MG63 (cell line): ENCODE data around the gene POU4F1. TPM values are rescaled to one million over a fixed set of nuclear protein-coding genes. Genes with fewer than 3 reads are reported as not detected.
"Not testable (repeated sequence)": the region's sequence is repeated elsewhere in the genome, so short reads cannot be mapped to it uniquely, and the experiment has no call there.

Experiments used
- DNase-seq: peaks from one replicate; pipeline ENCODE4 v3.0.0-alpha.2; 2020
- H3K27me3 ChIP-seq: fragments of 250-450 bp; sonication (Bioruptor Pico); 2 replicates; pipeline ENCODE4 v1.5.1; 2020; ENCODE audit warnings: mild to moderate bottlenecking, moderate library complexity
- H3K36me3 ChIP-seq: fragments of 250-450 bp; sonication (Bioruptor Pico); 2 replicates; pipeline ENCODE4 v1.5.1; 2020; ENCODE audit warnings: mild to moderate bottlenecking, moderate library complexity
- H3K4me3 ChIP-seq: fragments of 250-450 bp; sonication (Bioruptor Pico); 2 replicates; pipeline ENCODE4 v1.5.1; 2020; ENCODE audit warnings: mild to moderate bottlenecking, moderate library complexity
- H3K9me3 ChIP-seq: fragments of 250-450 bp; sonication (Bioruptor Pico); 2 replicates; pipeline ENCODE4 v1.5.1; 2020; ENCODE audit warnings: mild to moderate bottlenecking, moderate library complexity
- total RNA-seq: library from RNA; depleted of rRNA; stranded (reverse); fragments of >200 nt; shearing (Covaris generic); gene quantifications from 2 replicates; pipeline ENCODE4 v1.2.3, GENCODE V29; 2014; ENCODE audit warnings: low replicate concordance; rRNA removed

POU4F1 gene, protein sequence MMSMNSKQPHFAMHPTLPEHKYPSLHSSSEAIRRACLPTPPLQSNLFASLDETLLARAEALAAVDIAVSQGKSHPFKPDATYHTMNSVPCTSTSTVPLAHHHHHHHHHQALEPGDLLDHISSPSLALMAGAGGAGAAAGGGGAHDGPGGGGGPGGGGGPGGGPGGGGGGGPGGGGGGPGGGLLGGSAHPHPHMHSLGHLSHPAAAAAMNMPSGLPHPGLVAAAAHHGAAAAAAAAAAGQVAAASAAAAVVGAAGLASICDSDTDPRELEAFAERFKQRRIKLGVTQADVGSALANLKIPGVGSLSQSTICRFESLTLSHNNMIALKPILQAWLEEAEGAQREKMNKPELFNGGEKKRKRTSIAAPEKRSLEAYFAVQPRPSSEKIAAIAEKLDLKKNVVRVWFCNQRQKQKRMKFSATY
- not detected in 2 replicates for total RNA-seq

DNA sequence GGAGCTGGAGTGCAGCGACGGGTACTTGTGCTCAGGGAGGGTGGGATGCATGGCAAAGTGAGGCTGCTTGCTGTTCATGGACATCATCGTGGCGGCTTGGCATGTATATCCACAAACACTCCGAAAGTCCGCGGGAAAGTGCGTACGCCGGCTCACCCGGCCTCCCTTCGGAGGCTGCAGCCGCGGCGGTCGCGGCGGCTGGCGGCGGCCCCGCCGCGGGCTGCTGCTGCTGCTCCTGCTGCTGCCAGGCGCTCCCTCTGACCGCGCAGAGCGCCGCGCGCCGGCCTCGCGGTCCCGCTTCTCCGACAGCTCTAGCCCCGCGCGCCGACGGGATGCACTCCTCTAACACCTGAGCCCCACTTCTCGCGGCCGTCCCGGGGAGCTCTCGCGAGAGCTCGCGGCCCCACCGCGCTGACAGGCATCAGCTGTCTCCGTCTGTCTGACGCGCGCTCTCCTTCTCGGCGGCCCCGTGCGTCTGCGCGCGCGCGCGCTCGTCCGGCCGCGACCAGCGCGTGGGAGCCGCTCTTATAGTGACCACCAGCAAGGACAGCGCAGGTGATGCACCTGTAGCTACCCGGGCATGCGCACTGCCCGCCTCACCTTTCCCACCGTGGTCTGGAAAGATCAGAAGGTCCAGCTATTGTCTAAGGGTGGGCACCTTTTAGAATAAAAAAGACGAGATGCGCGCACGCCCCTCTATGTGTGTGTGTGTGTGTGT is at the start of gene POU4F1:
Gene POU4F1, minus strand, starts transcription at position 313 of the 718 bp plus-strand sequence. Its CDS starts 226 bp downstream, at position 87.
- Histone ChIP-seq H3K27me3 (peaks cover 86% of the 10 kb centered on the region), H3K4me3 (no peak within 1 kb of the TSS), H3K36me3 (no peaks in the 10 kb centered on the region), H3K9me3 (no peaks in the 10 kb centered on the region)
- DNase-seq, result peak; percentile 51

DNA sequence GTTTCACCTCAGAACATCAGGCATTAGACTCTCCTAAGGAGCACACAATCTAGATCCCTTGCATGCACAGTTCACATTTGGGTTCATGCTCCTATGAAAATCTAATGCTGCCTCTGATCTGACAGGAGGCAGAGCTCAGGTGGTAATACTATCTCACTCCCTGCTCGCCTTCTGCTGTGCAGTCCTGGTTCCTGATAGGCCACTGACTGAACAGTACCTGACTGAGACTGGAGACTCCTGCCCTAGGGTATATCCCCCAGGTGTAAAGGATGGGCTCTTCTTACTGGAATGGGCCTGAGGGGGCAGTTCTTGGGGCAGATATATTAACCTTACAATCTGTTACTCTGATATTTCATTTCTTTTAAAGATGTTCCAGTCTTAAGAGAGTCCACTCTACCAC is 49.3 kb upstream of the POU4F1 start:
- H3K4me3 ChIP-seq, result no peak overlapping the region
- H3K36me3 ChIP-seq, result no peaks in the 10 kb centered on the region
- no peak for DNase-seq

DNA sequence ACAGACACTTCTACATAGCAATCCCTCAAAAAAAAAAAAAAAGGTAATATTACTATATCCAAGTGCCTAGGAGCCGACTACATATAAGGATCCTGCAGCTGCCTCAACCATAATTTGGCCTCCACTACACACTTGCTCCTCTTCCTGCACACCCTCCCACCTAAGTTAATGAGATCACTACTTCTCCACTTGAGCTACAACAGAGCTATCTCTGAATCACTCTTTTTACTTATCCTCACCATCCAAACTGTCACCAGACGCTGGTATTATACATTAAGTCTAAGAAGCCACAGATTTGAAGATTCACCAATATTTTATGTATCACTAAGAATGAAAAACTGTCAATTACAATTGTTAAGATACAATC is 47.3 kb upstream of the POU4F1 start:
- H3K4me3 ChIP-seq, result no peak overlapping the region
- H3K27me3 ChIP-seq, result no peaks in the 10 kb centered on the region
- no peak for DNase-seq
- H3K9me3 ChIP-seq, result no peaks in the 10 kb centered on the region
- H3K36me3 ChIP-seq, result no peaks in the 10 kb centered on the region

More for the DNA sequence above, 49.3 kb upstream of the POU4F1 start:
- no peaks in the 10 kb centered on the region for H3K27me3 ChIP-seq
- H3K9me3 ChIP-seq, result no peaks in the 10 kb centered on the region

DNA sequence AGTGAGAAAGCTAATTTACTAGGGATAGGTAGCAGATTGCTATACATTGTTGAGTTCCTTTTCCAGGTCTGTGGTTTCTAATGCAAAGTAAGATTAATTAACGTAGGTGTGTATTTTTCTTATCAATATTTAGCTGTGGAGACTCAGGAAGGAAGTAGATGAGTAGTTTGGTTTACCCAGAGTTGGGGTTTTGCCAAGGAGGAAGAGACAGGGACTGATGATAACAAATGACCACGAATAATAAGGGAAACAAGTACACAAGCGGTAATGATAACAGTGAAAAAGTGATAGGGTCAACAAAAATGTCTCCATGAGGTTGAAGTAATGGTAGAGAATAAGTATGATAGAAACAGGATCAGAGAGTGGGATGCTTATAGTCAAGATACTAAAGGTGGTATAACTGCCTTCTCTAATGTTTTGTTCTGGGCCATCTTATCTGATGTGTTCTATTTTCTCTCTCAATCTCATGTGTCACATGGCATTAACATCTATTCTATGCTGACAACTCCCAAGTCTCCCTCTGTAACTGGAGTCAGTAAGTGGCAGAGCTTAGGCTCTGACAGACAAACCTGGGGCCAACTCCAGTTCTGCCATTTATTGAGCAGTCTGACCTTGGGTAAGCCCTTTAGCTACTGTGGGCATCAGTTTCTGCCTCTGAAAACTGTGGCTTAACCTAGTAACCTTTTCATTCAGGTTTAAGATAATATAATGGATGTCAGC is 46.8 kb upstream of the POU4F1 start:
- Histone ChIP-seq H3K4me3 (no peak overlapping the region), H3K36me3 (no peaks in the 10 kb centered on the region), H3K9me3 (no peaks in the 10 kb centered on the region), H3K27me3 (no peaks in the 10 kb centered on the region)
- DNase-seq, result no peak

DNA sequence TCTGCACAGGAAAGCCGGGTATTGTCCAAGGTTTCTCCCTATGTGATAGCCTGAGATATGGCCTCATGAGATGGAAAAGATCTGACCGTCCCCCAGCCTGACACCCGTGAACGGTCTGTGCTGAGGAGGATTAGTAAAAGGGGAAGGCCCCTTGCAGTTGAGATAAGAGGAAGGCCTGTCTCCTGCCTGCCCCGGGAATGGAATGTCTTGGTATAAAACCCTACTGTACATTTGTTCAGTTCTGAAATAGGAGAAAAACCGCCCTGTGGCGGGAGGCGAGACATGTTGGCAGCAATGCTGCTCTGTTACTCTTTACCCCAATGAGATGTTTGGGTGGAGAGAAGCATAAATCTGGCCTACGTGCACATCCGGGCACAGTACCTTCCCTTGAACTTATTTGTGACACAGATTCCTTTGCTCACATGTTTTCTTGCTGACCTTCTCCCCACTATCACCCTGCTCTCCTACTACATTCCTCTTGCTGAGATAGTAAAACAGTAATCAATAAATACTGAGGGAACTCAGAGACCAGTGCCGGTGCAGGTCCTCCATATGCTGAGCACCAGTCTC is 43.8 kb upstream of the POU4F1 start:
- H3K36me3 ChIP-seq, H3K27me3 ChIP-seq, H3K9me3 ChIP-seq, H3K4me3 ChIP-seq, DNase-seq: not testable (repeated sequence)

DNA sequence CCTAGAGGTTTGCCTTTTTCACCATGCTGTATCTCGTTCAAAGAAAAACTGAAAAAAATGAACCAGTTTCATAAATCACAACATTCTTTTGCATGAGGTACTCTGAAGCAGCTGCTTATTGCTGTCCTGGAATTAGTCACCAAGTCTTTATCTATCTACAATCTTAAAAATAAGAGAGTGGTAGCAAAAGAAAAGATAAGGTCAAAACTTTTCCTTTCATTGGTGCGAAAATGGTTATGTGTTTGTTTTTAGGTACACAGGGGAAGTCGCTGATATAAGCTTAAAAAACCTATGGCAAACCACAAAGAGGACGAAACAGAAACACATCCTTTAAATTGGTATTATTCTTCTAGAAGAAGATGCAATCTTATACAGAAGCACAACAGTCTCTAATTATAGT is 34.9 kb upstream of the POU4F1 start:
- H3K9me3 ChIP-seq, result no peaks in the 10 kb centered on the region
- no peaks in the 10 kb centered on the region for H3K27me3 ChIP-seq
- H3K36me3 ChIP-seq, result peaks cover 52% of the 10 kb centered on the region
- no peak for DNase-seq
- no peak overlapping the region for H3K4me3 ChIP-seq

DNA sequence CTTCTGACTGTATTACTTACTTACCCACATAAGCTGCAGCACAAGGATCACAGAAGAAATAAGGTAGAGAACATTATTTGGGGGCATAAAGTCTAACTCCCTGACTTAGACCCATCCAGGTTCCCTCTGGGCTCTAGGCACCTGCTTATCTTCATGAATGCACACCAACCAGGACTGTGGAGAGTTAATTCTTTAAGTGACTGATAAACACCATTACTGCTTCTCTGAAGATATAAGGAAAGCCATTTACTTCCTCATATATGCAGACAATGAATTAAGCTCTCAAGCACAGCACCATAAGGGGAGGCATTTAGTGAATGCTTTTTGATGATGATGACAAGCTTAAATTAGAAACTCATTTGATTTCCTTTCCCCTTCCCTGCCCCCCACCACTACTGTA is 33.1 kb upstream of the POU4F1 start:
- H3K27me3 ChIP-seq, result no peaks in the 10 kb centered on the region

DNA sequence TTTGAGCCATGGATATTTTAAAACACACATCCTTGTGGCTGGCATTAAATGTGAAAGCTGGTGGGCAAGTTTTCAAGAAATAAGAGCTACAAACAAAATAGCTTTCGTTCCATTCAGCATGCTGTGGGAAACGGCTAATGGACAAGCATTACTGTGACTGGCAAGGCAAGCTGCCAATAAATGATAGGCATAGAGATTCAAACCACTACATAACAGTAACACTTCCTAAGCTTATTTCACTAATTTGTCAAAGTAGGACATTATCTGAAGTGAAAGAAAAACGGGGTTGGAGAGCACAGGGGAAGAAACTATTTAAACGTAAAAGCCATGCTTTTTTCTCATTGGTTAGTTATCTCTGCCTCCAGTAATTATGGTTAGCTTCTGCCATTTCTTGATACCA is 29.6 kb upstream of the POU4F1 start:
- no peak for DNase-seq
- Histone ChIP-seq H3K9me3 (no peaks in the 10 kb centered on the region), H3K36me3 (peaks cover 48% of the 10 kb centered on the region), H3K4me3 (no peak overlapping the region), H3K27me3 (no peaks in the 10 kb centered on the region)

More for the DNA sequence above, 33.1 kb upstream of the POU4F1 start:
- peaks cover 61% of the 10 kb centered on the region for H3K36me3 ChIP-seq
- H3K4me3 ChIP-seq, result no peak overlapping the region
- no peaks in the 10 kb centered on the region for H3K9me3 ChIP-seq
- DNase-seq, result no peak

DNA sequence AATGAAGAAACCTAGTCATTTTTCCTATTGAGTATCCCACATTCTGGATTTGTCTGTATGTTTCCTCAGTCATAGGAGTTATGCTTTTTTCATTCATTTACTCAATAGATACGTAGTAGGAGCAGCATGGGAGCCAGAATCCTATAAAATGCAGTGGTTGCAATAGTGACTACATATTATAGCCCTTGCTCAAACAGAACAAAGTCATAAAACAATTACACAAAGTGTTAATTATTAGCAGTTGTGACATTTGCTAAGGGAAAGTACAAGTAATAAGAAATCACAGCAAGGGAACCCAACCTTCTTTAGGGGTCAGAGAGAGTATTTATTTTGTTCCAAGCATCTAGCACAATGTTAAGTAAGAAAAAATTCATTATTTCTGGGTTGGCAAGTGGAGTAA is 27.7 kb upstream of the POU4F1 start:
- H3K36me3 ChIP-seq, result peaks cover 33% of the 10 kb centered on the region
- H3K9me3 ChIP-seq, result no peaks in the 10 kb centered on the region
- no peaks in the 10 kb centered on the region for H3K27me3 ChIP-seq
- H3K4me3 ChIP-seq, result no peak overlapping the region
- no peak for DNase-seq

DNA sequence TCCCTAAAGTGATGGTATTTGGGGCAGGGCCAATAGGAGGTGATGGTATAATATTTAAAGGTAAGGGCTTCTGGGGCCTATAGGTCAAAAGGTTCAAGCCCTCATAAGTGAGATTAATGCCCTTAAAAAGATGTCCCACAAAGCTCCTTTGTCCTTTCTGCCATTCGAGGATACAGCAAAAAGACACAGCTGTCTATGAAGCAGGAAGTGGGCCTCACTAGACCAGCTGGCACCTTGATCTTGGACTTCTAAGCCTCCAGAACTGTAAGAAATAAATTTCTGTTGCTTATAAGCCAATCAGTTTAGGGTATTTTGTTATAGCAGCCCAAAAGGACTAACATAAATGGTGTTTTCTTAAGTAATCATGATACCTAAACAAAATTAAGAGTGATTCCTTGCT is 27.2 kb upstream of the POU4F1 start:
- Histone ChIP-seq H3K4me3 (no peak overlapping the region), H3K36me3 (peaks cover 33% of the 10 kb centered on the region), H3K27me3 (no peaks in the 10 kb centered on the region), H3K9me3 (no peaks in the 10 kb centered on the region)
- no peak for DNase-seq

DNA sequence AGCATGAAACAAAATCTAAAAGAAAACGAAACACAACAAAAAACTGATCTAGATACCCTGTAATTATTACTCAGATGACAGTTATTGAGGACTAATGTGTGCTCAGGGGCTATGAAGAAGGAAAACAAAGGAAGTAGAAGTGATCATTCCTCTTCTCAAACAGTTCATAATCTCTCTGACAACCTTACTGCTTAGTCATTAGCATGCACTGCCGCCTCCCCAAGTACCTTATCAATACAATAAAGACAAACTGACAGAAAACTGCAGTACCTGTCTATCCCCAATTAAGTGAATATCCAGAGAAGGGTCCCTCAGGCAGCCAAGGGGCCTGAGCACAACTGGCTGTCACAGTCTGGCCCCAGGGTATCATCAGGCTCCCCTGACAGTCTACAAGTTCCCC is 22.0 kb upstream of the POU4F1 start:
- no peak for DNase-seq
- H3K9me3 ChIP-seq, result no peaks in the 10 kb centered on the region
- H3K27me3 ChIP-seq, result no peaks in the 10 kb centered on the region
- peaks cover 22% of the 10 kb centered on the region for H3K36me3 ChIP-seq
- no peak overlapping the region for H3K4me3 ChIP-seq

DNA sequence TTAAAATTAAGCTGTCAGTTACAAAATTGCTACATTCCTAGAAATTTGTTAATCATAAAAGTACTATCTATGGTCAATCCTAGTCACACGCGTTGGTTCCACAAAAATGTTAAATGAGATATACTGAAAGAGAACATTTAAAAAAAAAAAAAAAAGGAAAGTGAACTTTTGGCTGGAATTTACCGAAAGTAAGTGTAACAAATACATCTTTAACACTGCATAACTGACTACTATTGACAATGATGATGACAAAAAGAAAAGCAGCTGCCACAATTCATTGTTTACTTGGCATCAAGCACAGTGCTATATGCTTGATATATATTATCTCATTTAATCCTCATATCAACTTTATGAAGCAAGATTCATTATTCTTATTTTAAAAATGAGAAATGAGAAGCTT is 19.8 kb upstream of the POU4F1 start:
- Histone ChIP-seq H3K36me3 (peaks cover 19% of the 10 kb centered on the region), H3K9me3 (no peaks in the 10 kb centered on the region), H3K4me3 (no peak overlapping the region), H3K27me3 (no peaks in the 10 kb centered on the region)
- DNase-seq, result no peak

DNA sequence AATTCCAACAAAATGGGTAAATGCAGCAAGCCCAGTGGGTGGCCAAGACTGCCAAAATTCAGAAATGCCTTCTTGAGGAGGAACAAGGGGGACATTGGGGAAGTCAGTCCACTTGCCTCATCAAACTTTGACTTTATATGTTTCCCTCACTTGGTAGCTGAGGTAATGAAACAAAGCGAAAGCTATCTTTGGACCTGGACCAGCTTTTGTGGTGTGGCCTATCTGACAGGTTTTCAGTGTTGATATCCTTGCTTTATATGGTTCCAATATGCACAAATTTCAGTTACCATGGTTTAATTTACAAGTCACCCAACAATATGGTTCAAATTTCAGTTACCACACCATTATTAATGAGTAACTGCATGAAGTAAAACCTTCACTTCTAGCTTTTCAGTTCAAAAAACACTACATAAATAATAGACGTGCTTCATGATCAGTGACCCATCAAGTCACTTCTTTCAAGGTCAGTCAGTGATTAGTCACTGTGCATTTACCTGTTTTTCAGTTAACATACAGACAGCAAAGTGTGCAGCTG is 17.7 kb upstream of the POU4F1 start:
- H3K27me3 ChIP-seq, result no peaks in the 10 kb centered on the region
- DNase-seq, result no peak
- peaks cover 30% of the 10 kb centered on the region for H3K36me3 ChIP-seq
- no peak overlapping the region for H3K4me3 ChIP-seq
- H3K9me3 ChIP-seq, result no peaks in the 10 kb centered on the region

DNA sequence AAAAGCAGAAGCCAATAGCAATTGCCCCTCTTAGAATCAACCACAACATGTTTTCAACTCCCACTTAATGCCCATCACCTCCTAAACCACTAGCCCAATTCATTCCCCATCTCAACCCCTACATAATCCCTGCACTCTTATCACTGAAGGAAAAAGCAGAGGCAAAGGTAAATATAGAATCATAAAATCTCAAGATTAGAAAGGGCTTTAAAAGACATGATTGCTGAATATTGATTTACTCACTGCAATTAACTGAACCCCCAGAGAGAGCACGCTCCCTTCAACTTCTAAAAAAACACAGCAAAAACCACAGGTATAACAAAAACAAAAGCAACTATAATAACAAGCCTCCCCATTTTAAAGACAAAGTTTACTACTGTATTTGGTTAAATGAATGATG is 15.1 kb upstream of the POU4F1 start:
- no peak for DNase-seq
- H3K9me3 ChIP-seq, result no peaks in the 10 kb centered on the region
- H3K27me3 ChIP-seq, result no peaks in the 10 kb centered on the region
- peaks cover 32% of the 10 kb centered on the region for H3K36me3 ChIP-seq
- H3K4me3 ChIP-seq, result no peak overlapping the region

DNA sequence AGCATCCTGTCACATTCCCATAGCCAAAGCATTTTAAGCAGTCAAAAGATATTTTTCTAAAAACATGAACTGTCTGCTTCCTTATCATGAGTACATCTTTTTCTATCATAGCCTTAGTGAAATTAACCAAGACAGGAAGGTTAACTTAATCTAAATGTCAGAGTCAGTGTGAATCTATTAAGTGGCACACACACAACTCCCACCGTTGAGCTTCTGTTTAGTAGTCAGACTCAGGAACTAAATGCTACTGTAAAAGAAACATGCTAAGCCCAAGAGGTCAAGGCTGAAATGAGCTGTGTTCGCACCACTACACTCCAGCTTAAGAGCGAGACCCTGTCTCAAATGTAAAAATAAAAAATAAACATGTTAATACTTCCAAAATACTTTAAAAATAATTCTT is 7.7 kb upstream of the POU4F1 start:
- Histone ChIP-seq H3K27me3 (peaks cover 27% of the 10 kb centered on the region), H3K9me3 (no peaks in the 10 kb centered on the region), H3K36me3 (peaks cover 9% of the 10 kb centered on the region), H3K4me3 (no peak overlapping the region)
- no peak for DNase-seq

DNA sequence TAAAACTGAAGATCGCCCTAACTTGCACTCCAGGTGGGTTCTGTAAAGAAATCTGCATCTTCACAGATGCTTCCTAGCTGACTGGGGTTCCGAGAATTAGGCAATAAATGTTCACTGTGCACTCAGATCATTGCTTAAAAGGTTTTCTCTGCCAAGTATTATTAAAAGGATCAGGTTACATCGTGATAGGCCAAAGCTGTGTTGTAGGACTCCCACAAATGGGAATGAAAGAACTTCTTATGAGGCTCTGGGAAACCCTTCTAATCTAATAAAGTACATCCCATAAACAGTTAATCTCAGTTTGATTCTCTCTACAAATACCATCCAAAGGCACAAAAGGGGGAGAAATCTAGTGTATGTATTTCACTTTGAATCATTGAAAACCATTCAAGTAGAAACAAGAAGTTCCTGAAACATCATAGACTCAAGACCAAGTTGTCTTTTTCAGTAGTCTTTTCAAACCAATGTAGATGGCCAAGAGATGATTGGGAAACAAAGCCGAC is 7.1 kb upstream of the POU4F1 start:
- no peak overlapping the region for H3K4me3 ChIP-seq
- no peak for DNase-seq
- H3K9me3 ChIP-seq, result no peaks in the 10 kb centered on the region
- peaks cover 3% of the 10 kb centered on the region for H3K36me3 ChIP-seq
- peaks cover 33% of the 10 kb centered on the region for H3K27me3 ChIP-seq
